Astrocyte of the hippocampus (primary cell): ENCODE data around the gene COMMD7.
"Not testable (repeated sequence)": the region's sequence is repeated elsewhere in the genome, so short reads cannot be mapped to it uniquely, and the experiment has no call there.

Experiments
- DNase-seq: peaks from one replicate; pipeline ENCODE4 v3.0.0; 2011; ENCODE audit warnings: low read depth, low spot score

Gene COMMD7

GRCh38 chr20:32765230-32765875, 22.1 kb upstream of the COMMD7 start:
- not testable (repeated sequence) for DNase-seq

- no peak for DNase-seq
Measured at GRCh38 chr20:32764005-32764960, 21.0 kb upstream of the COMMD7 start.

- no peak for DNase-seq
Measured at GRCh38 chr20:32763202-32764004, 20.1 kb upstream of the COMMD7 start.

GRCh38 chr20:32762754-32763201, 19.5 kb upstream of the COMMD7 start:
- DNase-seq: no peak

GRCh38 chr20:32761831-32762753, 18.8 kb upstream of the COMMD7 start, which contains the start of gene DNMT3B:
DNMT3B (plus strand) TSS chr20:32762385; CDS start chr20:32780324, 17,939 bp downstream.
- DNase-seq: peak; percentile 92

- DNase-seq: no peak
Measured at GRCh38 chr20:32761417-32761830, 18.2 kb upstream of the COMMD7 start.

GRCh38 chr20:32756156-32756555, 12.9 kb upstream of the COMMD7 start:
- DNase-seq: no peak

GRCh38 chr20:32753731-32754130, 10.5 kb upstream of the COMMD7 start:
- no peak for DNase-seq

GRCh38 chr20:32752458-32753250, 9.4 kb upstream of the COMMD7 start:
- no peak for DNase-seq

GRCh38 chr20:32751702-32752457, 8.6 kb upstream of the COMMD7 start:
- no peak for DNase-seq

- DNase-seq: no peak
Measured at GRCh38 chr20:32751293-32751692, 8.0 kb upstream of the COMMD7 start.

- no peak for DNase-seq
Measured at GRCh38 chr20:32749914-32750637, 6.8 kb upstream of the COMMD7 start.

- DNase-seq: no peak
Measured at GRCh38 chr20:32742322-32743236, 688 bp downstream of the COMMD7 start.

- no peak for DNase-seq
Measured at GRCh38 chr20:32741151-32741550, 2.1 kb downstream of the COMMD7 start.

- DNase-seq: peak; percentile 69
Measured at GRCh38 chr20:32737371-32738223, 5.7 kb downstream of the COMMD7 start.

- DNase-seq: no peak
Measured at GRCh38 chr20:32731882-32732266, 11.4 kb downstream of the COMMD7 start.
